ENCODE results near the gene FZD10. TPM values are rescaled to one million over a fixed set of nuclear protein-coding genes. Genes with fewer than 3 reads are reported as not detected.

FZD10 gene
- total RNA-seq, 1 experiment from 2014 or later, result not detected

DNA sequence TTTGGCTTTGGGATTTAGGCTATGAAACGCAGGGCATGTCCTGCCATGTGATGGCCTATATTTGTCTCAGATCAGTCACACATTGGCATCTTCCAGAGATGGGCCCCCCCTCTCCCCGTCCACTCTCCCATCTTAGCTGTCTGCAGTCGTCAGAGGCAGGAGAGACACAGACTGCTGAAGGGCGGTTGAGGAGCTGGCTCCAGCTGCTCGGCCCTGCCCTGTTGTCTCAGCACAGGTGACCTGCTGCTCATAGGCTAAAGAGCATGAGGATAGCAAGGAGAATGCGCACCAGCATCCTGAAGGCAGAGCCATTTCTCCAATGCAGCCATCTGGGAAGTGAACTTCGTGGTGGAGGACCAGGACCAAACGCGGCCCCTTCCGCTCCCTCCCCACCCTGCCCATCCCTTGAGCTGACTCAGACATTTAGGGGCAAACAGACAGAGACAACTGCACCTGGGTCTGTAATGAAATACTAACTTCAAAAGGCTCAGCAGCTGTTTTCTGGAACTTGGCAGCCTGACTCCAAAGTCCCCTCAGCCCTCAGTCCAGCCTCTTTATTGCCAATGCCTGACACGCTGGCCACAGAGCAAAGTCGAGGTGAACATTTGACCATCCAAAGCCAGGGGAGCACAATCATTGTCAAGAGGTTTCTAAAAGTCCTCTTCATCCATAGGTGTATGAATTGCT, 22.3 kb downstream of the FZD10 start:
- no peak overlapping the region for H3K27ac ChIP-seq (ENCODE audit: low read length)
- intact Hi-C loops (cut with micrococcal nuclease; ENCODE audit: unreplicated experiment) (no loop called here), in situ Hi-C loops (cut with HindIII; ENCODE audit: low pct_unique_long_range_greater_than_20kb, low sequenced_read_pairs) (no loop called here)
- H3K27me3 ChIP-seq (ENCODE audit: control insufficient read depth, insufficient read depth, low read length), result no peaks in the 10 kb centered on the region
- ChIA-PET CTCF (no interaction called here), POLR2A (no interaction called here)
- H3K36me3 ChIP-seq (ENCODE audit: control insufficient read depth, insufficient read depth, low read length), result no peaks in the 10 kb centered on the region
- DNase-seq (ENCODE audit: low read depth, low spot score) (no peak), ATAC-seq (no peak)
- H3K4me1 ChIP-seq (ENCODE audit: control insufficient read depth, insufficient read depth, low read length), result no peaks in the 10 kb centered on the region
- H3K9me3 ChIP-seq (ENCODE audit: control insufficient read depth, insufficient read depth, low read depth, low read length), result no peaks in the 10 kb centered on the region
- no peak overlapping the region for H3K4me3 ChIP-seq (ENCODE audit: low read depth in 2 of 2, low read length in 2 of 2)
- BruUV-seq (replicated peaks), result no TSS peak
- TF ChIP-seq POLR2AphosphoS5 (IDR thresholded peaks at IDR 0.05; ENCODE audit: low read depth, low read length) (no peak), TCF7L2 (IDR thresholded peaks at IDR 0.05; ENCODE audit: low read depth, low read length) (no peak), SIN3A (IDR thresholded peaks at IDR 0.05; ENCODE audit: borderline replicate concordance, insufficient read depth, low read depth, low read length) (no peak)
- TF ChIP-seq, protein P1, sequence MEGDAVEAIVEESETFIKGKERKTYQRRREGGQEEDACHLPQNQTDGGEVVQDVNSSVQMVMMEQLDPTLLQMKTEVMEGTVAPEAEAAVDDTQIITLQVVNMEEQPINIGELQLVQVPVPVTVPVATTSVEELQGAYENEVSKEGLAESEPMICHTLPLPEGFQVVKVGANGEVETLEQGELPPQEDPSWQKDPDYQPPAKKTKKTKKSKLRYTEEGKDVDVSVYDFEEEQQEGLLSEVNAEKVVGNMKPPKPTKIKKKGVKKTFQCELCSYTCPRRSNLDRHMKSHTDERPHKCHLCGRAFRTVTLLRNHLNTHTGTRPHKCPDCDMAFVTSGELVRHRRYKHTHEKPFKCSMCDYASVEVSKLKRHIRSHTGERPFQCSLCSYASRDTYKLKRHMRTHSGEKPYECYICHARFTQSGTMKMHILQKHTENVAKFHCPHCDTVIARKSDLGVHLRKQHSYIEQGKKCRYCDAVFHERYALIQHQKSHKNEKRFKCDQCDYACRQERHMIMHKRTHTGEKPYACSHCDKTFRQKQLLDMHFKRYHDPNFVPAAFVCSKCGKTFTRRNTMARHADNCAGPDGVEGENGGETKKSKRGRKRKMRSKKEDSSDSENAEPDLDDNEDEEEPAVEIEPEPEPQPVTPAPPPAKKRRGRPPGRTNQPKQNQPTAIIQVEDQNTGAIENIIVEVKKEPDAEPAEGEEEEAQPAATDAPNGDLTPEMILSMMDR (IDR thresholded peaks at IDR 0.05), result no peak
- TF ChIP-seq, protein P2, sequence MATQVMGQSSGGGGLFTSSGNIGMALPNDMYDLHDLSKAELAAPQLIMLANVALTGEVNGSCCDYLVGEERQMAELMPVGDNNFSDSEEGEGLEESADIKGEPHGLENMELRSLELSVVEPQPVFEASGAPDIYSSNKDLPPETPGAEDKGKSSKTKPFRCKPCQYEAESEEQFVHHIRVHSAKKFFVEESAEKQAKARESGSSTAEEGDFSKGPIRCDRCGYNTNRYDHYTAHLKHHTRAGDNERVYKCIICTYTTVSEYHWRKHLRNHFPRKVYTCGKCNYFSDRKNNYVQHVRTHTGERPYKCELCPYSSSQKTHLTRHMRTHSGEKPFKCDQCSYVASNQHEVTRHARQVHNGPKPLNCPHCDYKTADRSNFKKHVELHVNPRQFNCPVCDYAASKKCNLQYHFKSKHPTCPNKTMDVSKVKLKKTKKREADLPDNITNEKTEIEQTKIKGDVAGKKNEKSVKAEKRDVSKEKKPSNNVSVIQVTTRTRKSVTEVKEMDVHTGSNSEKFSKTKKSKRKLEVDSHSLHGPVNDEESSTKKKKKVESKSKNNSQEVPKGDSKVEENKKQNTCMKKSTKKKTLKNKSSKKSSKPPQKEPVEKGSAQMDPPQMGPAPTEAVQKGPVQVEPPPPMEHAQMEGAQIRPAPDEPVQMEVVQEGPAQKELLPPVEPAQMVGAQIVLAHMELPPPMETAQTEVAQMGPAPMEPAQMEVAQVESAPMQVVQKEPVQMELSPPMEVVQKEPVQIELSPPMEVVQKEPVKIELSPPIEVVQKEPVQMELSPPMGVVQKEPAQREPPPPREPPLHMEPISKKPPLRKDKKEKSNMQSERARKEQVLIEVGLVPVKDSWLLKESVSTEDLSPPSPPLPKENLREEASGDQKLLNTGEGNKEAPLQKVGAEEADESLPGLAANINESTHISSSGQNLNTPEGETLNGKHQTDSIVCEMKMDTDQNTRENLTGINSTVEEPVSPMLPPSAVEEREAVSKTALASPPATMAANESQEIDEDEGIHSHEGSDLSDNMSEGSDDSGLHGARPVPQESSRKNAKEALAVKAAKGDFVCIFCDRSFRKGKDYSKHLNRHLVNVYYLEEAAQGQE (IDR thresholded peaks at IDR 0.05; ENCODE audit: insufficient read depth in 1 of 2, low read depth in 2 of 2, low read length in 1 of 2), result no peak

DNA sequence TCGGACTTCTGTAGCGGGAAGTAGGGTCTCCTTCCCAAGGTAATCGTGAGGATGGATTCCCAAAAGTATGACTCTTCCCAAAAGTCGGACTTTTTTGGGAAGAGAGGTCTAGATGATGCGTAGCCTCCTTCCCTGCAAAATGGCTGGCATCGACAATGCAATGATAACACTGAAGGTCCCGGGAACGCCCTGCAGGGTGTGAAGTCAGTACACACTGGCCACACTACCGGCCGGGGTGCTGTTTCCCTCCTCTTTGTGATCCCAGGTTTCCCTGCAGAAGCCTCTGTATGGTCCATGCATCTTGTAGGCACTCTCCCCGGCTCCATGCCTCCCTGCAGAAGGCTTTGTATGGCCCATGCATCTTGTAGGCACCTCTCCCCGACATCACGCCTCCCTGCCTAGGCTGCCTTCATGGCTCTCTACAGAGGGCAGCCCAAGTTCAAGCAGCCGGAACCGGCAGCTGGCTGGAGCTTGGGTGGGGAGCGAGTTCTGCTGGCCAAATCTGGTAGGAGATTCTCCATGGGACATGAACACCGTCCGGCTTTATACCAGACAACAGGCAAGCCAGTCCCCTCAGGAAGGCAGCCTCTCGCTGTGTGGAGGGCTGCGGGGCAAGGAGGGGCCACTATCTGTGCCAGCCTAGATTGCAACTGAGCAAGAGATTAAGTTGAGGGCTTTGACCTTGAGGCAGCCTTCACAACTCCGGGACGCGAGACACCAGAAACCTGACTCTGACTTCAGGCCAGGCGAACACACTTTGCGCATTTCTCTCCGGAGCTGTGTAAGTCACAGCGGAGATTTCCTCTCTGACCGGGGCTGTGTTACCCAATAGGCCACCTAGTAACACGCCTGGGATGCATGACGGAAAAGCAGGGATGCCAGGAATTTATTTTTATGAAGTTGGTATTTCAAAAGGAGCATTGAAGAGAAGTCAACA, 23.5 kb downstream of the FZD10 start:
- CTCF ChIA-PET, result no interaction called here
- intact Hi-C loops (cut with micrococcal nuclease; ENCODE audit: unreplicated experiment) (no loop called here), in situ Hi-C loops (cut with HindIII; ENCODE audit: low pct_unique_long_range_greater_than_20kb, low sequenced_read_pairs) (no loop called here)
- Histone ChIP-seq H3K9me3 (ENCODE audit: control insufficient read depth, insufficient read depth, low read depth, low read length) (no peaks in the 10 kb centered on the region), H3K4me1 (ENCODE audit: control insufficient read depth, insufficient read depth, low read length) (no peaks in the 10 kb centered on the region), H3K27me3 (ENCODE audit: control insufficient read depth, insufficient read depth, low read length) (no peaks in the 10 kb centered on the region), H3K4me3 (ENCODE audit: low read depth in 2 of 2, low read length in 2 of 2) (no peak overlapping the region), H3K36me3 (ENCODE audit: control insufficient read depth, insufficient read depth, low read length) (no peaks in the 10 kb centered on the region), H3K27ac (ENCODE audit: low read length) (no peak overlapping the region)
- TF ChIP-seq SIN3A (IDR thresholded peaks at IDR 0.05; ENCODE audit: borderline replicate concordance, insufficient read depth, low read depth, low read length) (no peak), POLR2AphosphoS5 (IDR thresholded peaks at IDR 0.05; ENCODE audit: low read depth, low read length) (no peak), TCF7L2 (IDR thresholded peaks at IDR 0.05; ENCODE audit: low read depth, low read length) (no peak)
- TF ChIP-seq, protein P1 (IDR thresholded peaks at IDR 0.05), result no peak
- TF ChIP-seq, protein P2 (IDR thresholded peaks at IDR 0.05; ENCODE audit: insufficient read depth in 1 of 2, low read depth in 2 of 2, low read length in 1 of 2), result no peak
- no TSS peak for BruUV-seq (replicated peaks)
- DNase-seq (ENCODE audit: low read depth, low spot score) (no peak), ATAC-seq (no peak)
- POLR2A ChIA-PET, result no interaction called here
